ENCODE data around the gene CSTPP1. TPM values are rescaled to one million over a fixed set of nuclear protein-coding genes. Genes with fewer than 3 reads are reported as not detected.

Gene CSTPP1
- total RNA-seq, 2 experiments from 2014 or later = 12.8 to 14.4 TPM

- TF ChIP-seq CTCF (IDR thresholded peaks at IDR 0.05) = no peak
- Mint-ChIP-seq H3K4me1 (ENCODE audit: low read depth) (peaks cover 13% of the 10 kb centered on the region), H3K36me3 (ENCODE audit: low read depth) (no peaks in the 10 kb centered on the region), H3K9me3 (no peaks in the 10 kb centered on the region), H3K27me3 (peaks cover 21% of the 10 kb centered on the region), H3K4me3 (peak overlapping the region; percentile 60), H3K27ac (no peak overlapping the region)
- CTCF ChIA-PET = interaction anchor here (0.6 to 1.8 kb wide), 2 partner anchors 74 to 293 kb away, joined by 3 to 13 read pairs; no protein-coding TSS in a partner anchor
- ATAC-seq (peak; percentile 4), DNase-seq (no peak)
- POLR2A ChIA-PET = interaction anchor here (0.7 to 4.6 kb wide), 3 partner anchors 10 to 63 kb away, joined by 3 to 38 read pairs (median 9); partner anchors contain the start of genes ACP2 and DDB2
- intact Hi-C loops (cut with micrococcal nuclease) = no loop called here
Observed at GRCh38 chr11:47185305-47186075, 248.9 kb downstream of the CSTPP1 start.

GRCh38 chr11:47186076-47186699 lies 249.6 kb downstream of the CSTPP1 start, which contains the start of gene PACSIN3:
PACSIN3 (minus strand) TSS chr11:47186434; CDS start chr11:47182727, 3,707 bp downstream.
- DNase-seq = peak; percentile 28
- POLR2A ChIA-PET = interaction anchor here (0.7 to 4.6 kb wide), 7 partner anchors 8 to 62 kb away, joined by 3 to 38 read pairs (median 5); partner anchors contain the start of genes ACP2, ARFGAP2 and DDB2
- Mint-ChIP-seq H3K27ac (no peak within 1 kb of the TSS), H3K4me1 (ENCODE audit: low read depth) (peaks cover 13% of the 10 kb centered on the region), H3K27me3 (peaks cover 21% of the 10 kb centered on the region), H3K9me3 (no peaks in the 10 kb centered on the region), H3K36me3 (ENCODE audit: low read depth) (no peaks in the 10 kb centered on the region), H3K4me3 (peak within 1 kb of the TSS; percentile 71)
- peak; percentile 67 for ATAC-seq
- CTCF ChIA-PET = interaction anchor here (0.9 to 3.4 kb wide), 8 partner anchors 8 to 73 kb away, joined by 3 to 32 read pairs (median 6); partner anchors contain the start of genes ARFGAP2 and DDB2
- peak; percentile 21 for TF ChIP-seq CTCF (IDR thresholded peaks at IDR 0.05)
- intact Hi-C loops (cut with micrococcal nuclease) = no loop called here

- intact Hi-C loops (cut with micrococcal nuclease) = no loop called here
- no peak for TF ChIP-seq CTCF (IDR thresholded peaks at IDR 0.05)
- DNase-seq (peak; percentile 76), ATAC-seq (peak; percentile 75)
- H3K4me1 Mint-ChIP-seq (ENCODE audit: low read depth) = peaks cover 13% of the 10 kb centered on the region
- H3K27me3 Mint-ChIP-seq = peaks cover 21% of the 10 kb centered on the region
- no peaks in the 10 kb centered on the region for H3K36me3 Mint-ChIP-seq (ENCODE audit: low read depth)
- ChIA-PET POLR2A (interaction anchor here (0.7 to 4.6 kb wide), 7 partner anchors 9 to 49 kb away, joined by 3 to 38 read pairs (median 5); partner anchors contain the start of genes ARFGAP2 and DDB2), CTCF (interaction anchor here (0.9 to 3.4 kb wide), 11 partner anchors 9 to 72 kb away, joined by 3 to 32 read pairs (median 5); partner anchors contain the start of genes ACP2, ARFGAP2 and DDB2)
- H3K4me3 Mint-ChIP-seq = peak overlapping the region; percentile 71
- no peaks in the 10 kb centered on the region for H3K9me3 Mint-ChIP-seq
- no peak overlapping the region for H3K27ac Mint-ChIP-seq
Observed at GRCh38 chr11:47186700-47187695, 250.4 kb downstream of the CSTPP1 start.

- peak overlapping the region; percentile 71 for H3K4me3 Mint-ChIP-seq
- H3K4me1 Mint-ChIP-seq (ENCODE audit: low read depth) = peaks cover 13% of the 10 kb centered on the region
- no peak for ATAC-seq
- intact Hi-C loops (cut with micrococcal nuclease) = no loop called here
- no peak for DNase-seq
- POLR2A ChIA-PET = interaction anchor here (1.0 to 4.6 kb wide), 5 partner anchors 10 to 49 kb away, joined by 3 to 38 read pairs (median 5); partner anchors contain the start of genes ARFGAP2 and DDB2
- CTCF ChIA-PET = interaction anchor here (1.1 to 3.4 kb wide), 10 partner anchors 9 to 72 kb away, joined by 3 to 32 read pairs (median 5); partner anchors contain the start of genes ACP2 and ARFGAP2
- H3K36me3 Mint-ChIP-seq (ENCODE audit: low read depth) = no peaks in the 10 kb centered on the region
- no peak for TF ChIP-seq CTCF (IDR thresholded peaks at IDR 0.05)
- H3K27ac Mint-ChIP-seq = no peak overlapping the region
- no peaks in the 10 kb centered on the region for H3K9me3 Mint-ChIP-seq
- H3K27me3 Mint-ChIP-seq = peaks cover 21% of the 10 kb centered on the region
Observed at GRCh38 chr11:47187723-47188122, 251.2 kb downstream of the CSTPP1 start.
